ENCODE data around the gene VIL1.

VIL1 gene

GRCh38 chr2:218429911-218430692 lies 11.2 kb downstream of the VIL1 start:
- no peak for TF ChIP-seq CTCF (IDR thresholded peaks at IDR 0.05; ENCODE audit: low read depth, low read length, missing control alignments)
- H3K4me3 ChIP-seq (ENCODE audit: low read depth, low read length): no peak overlapping the region
- DNase-seq (ENCODE audit: low read depth): no peak

- DNase-seq (ENCODE audit: low read depth): no peak
- no peak for TF ChIP-seq CTCF (IDR thresholded peaks at IDR 0.05; ENCODE audit: low read depth, low read length, missing control alignments)
- no peak overlapping the region for H3K4me3 ChIP-seq (ENCODE audit: low read depth, low read length)
Observed at GRCh38 chr2:218430721-218431120, 11.8 kb downstream of the VIL1 start.

- no peak for DNase-seq (ENCODE audit: low read depth)
- TF ChIP-seq CTCF (IDR thresholded peaks at IDR 0.05; ENCODE audit: low read depth, low read length, missing control alignments): no peak
- no peak overlapping the region for H3K4me3 ChIP-seq (ENCODE audit: low read depth, low read length)
Observed at GRCh38 chr2:218431878-218432277, 13.0 kb downstream of the VIL1 start.

GRCh38 chr2:218432676-218433365 lies 13.9 kb downstream of the VIL1 start:
- DNase-seq (ENCODE audit: low read depth): no peak
- TF ChIP-seq CTCF (IDR thresholded peaks at IDR 0.05; ENCODE audit: low read depth, low read length, missing control alignments): no peak
- no peak overlapping the region for H3K4me3 ChIP-seq (ENCODE audit: low read depth, low read length)

GRCh38 chr2:218434456-218434855 lies 15.5 kb downstream of the VIL1 start:
- H3K4me3 ChIP-seq (ENCODE audit: low read depth, low read length): no peak overlapping the region
- no peak for TF ChIP-seq CTCF (IDR thresholded peaks at IDR 0.05; ENCODE audit: low read depth, low read length, missing control alignments)
- DNase-seq (ENCODE audit: low read depth): no peak

GRCh38 chr2:218435003-218435982 lies 16.4 kb downstream of the VIL1 start:
- TF ChIP-seq CTCF (IDR thresholded peaks at IDR 0.05; ENCODE audit: low read depth, low read length, missing control alignments): no peak
- DNase-seq (ENCODE audit: low read depth): no peak

More at GRCh38 chr2:218435003-218435982, 16.4 kb downstream of the VIL1 start:
- no peak overlapping the region for H3K4me3 ChIP-seq (ENCODE audit: low read depth, low read length)

Measured in GM12864 (cell line).